SK-N-SH (cell line): ENCODE data around the gene ELMO1.

Experiments used
- CTCF ChIP-seq: fragments of 200-600 bp; sonication (generic); IDR thresholded peaks from 2 replicates; pipeline ENCODE4 v1.6.1; 2017; ENCODE audit warnings: antibody characterized with exemption, mild to moderate bottlenecking, moderate library complexity
- EP300 ChIP-seq, 2 experiments: IDR thresholded peaks; 2 replicates each; pipeline versions ENCODE4 v1.4.0 to v1.6.1; 2012; ENCODE audit warnings: borderline replicate concordance in 1 of 2, low read depth in 1 of 2, low read length in 1 of 2
- FOXM1 ChIP-seq: IDR thresholded peaks from 2 replicates; pipeline ENCODE4 v1.4.0; 2012; ENCODE audit warnings: low read depth, mild to moderate bottlenecking
- RXRA ChIP-seq: IDR thresholded peaks from 2 replicates; pipeline ENCODE4 v1.4.0; 2012; ENCODE audit warnings: low read depth, mild to moderate bottlenecking, borderline replicate concordance

GRCh38 chr7:37452346-37452745 lies 3.7 kb upstream of the ELMO1 start:
- TF ChIP-seq CTCF, result no peak
- TF ChIP-seq FOXM1, result no peak
- no peak for TF ChIP-seq RXRA
- no peak for TF ChIP-seq EP300 (IDR thresholded peaks at IDR 0.05; ENCODE audit: borderline replicate concordance in 1 of 2, low read depth in 1 of 2, low read length in 1 of 2)
